Stimulated activated CD4-positive, alpha-beta T cell treated with anti-CD3 and anti-CD28 coated beads, Interleukin-2, amount 100 ng/mL, for 4 hours (primary cell): ENCODE measurements around the gene ROPN1L.

Experiments
- DNase-seq: peaks from one replicate; pipeline ENCODE4 v3.0.0-alpha.2; 2020; ENCODE audit warnings: low read depth

The ROPN1L gene

GRCh38 chr5:10427978-10428377 lies 13.7 kb upstream of the ROPN1L start:
- no peak for DNase-seq

DNA sequence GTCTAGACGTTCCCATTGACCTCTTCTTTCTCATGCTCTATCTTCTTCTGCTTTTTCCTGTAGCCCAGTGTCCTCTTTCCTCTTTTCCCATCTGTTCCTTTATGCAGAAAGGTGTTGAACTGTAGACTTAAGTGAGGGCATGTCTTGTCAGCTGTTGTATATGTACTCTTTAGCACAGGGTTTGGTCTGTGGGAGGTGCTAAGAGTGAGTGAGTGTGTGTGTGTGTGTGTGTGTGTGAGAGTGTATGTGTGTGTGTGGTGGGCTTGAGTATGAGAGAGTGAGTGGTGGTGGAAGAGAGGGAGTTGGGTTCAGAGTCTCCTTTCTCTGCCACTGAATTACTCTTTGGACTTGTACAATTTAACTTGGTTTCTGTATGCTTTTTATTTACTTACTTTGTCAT lies 10.3 kb upstream of the ROPN1L start:
- no peak for DNase-seq

GRCh38 chr5:10432059-10433008 lies 9.3 kb upstream of the ROPN1L start:
- DNase-seq = no peak

DNA sequence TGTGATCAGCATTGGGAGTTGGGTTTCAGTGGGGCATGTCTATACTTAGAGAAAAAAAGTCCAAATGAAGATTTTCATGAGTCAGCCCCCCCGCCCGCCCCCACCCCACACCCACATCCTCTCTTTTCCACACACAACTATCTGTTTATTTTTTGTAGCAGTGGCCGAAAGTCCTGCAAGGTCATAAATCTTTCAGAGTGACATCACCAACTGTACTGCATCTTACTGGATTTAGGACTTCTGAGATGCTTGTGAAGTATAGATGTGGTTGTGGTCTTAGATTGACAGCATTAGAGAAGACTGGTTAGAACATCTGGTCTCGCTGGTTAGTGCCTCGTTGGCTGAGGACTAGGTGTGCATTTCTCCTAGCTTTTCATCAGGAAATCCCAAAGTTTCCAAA lies 7.3 kb upstream of the ROPN1L start:
- no peak for DNase-seq

GRCh38 chr5:10438301-10438700 lies 3.4 kb upstream of the ROPN1L start:
- no peak for DNase-seq

DNA sequence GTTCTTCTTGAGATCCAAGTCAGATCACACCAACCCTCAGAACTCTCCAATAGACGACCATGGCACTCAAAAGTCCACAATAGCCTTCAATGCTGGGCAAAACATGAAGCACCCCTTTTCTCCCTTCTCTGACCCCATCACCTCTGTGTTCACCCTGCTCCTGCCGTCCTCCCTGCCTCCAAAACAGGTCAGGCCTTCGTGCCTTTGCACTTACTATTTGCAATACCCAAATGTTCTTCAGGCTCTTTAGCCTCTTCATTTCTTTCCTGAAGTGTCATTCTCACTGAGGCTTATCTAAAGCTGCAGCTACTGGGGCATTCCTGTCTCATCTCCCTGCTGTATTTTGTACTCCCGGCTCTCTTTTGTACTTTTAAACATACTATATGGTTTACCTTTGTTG lies 2.0 kb upstream of the ROPN1L start:
- DNase-seq = no peak

DNA sequence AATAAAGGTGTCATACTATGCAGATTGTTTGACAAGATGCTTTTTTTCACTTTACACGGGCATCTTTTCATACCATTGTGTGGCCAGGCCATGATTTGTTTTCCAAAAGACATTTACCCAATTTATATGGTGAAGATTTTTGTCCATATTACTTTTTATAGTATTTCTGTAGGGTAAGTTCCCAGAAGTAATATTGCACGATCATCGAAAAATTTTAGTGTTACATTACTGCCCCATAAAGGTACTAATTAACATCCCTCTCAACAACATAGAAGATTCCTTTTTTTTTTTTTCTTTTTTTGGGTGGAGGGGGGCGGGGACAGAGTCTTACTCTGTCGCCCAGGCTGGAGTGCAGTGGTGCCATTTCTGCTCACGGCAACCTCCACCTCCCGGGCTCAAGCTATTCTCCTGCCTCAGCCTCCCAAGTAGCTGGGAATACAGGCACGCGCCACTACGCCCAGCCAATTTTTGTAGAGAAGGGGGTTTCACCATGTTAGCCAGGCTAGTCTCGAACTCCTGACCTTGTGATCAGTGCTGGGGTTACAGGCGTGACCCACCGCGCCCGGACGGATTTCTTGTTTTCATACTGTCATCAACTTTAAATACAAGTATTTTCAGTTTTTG lies 1.2 kb upstream of the ROPN1L start:
- DNase-seq = no peak

DNA sequence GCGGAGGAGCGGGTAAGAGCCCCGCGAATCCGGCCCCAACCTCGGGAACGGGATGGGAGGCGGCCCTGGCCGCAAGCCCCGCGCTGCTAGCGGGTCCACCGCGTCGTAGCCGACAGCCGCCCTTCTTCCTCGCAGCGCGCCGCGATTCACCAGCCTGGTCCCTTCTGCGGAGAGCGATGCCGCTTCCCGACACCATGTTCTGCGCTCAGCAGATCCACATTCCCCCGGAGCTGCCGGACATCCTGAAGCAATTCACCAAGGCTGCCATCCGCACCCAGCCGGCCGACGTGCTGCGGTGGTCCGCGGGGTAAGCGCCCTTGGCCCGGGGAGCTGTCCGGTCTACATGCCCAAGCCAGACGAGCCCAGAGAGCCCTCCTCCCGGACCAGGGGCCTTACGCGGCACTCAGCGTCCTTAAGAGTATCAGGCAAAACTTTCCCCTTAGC lies 335 bp downstream of the ROPN1L start:
- no peak for DNase-seq

- no peak for DNase-seq
These were observed 897 bp downstream of the ROPN1L start for GRCh38 chr5:10442576-10442975.

GRCh38 chr5:10445352-10445751 lies 3.7 kb downstream of the ROPN1L start:
- no peak for DNase-seq

- no peak for DNase-seq
These were observed 4.8 kb downstream of the ROPN1L start for GRCh38 chr5:10446490-10446889.

DNA sequence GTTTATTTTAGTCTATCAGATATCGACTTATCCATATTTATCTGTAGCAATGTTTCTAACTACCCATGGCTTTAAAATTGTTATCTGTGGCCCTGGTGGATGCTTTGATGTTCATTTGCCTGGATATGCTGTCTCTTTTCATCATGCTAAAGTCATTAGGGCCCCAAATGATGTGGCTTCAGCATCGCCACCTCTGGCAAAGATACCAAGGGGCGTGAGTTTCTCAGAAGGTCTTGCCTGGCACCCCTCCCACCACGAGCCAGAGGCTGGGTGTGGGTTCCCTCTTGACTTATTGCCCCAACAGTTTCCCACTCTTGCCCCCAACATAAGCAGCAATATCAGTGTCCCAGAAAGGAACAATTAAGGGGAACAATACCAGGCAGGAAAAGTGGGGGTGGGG lies 5.4 kb downstream of the ROPN1L start:
- no peak for DNase-seq

GRCh38 chr5:10448754-10449360 lies 7.2 kb downstream of the ROPN1L start:
- no peak for DNase-seq

DNA sequence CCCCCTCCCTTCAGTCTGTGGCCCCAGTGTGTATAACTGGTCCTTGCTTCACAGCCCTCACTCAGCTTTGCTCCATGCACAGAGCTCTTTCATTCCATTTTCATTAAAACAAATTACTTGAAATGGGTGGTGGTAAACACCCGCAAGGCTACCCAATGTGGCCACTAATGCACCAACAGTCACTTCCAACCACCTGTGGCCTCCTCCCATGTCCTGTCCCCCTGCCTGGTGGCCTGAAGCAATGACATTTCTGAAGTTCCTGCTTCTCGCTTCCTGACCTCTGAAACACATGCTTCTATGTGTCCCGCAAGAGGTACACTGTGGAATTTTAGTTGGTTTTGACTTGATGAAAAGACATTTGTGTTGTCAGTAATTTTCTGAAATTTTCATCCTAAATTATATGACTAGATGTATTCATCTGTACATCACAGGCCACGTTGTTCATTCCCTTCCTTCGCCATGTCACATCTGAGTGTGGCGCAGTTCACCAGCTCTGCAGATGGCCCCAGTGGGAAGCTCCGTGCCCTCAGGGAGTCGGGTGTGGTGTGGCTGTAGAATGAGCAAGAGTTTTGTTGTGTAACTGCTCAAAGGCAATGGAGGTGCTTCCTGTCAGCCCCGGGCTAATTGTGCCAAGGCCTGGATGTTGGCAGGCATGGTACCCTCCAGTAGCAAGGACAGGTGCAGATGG lies 9.6 kb downstream of the ROPN1L start:
- DNase-seq = no peak

GRCh38 chr5:10452768-10453331 lies 11.2 kb downstream of the ROPN1L start:
- DNase-seq = no peak

DNA sequence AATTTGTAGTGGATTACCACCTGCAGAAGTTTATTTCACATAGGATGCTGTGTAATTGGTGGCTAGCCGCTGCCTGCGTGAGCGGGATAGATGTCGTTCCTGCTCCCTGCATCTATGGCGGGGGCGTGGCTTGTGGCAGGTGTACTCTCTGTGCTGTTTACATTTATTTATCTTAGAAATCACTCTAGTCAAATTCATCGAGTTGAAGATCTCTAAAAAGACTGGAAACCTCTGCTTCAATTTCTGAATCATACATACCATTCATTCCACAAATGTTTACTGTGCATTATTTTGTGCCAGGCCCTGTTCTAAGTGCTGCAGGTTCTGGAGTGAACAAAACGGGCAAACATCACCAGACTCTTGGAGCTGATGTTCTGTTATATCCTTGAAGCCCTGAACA lies 11.9 kb downstream of the ROPN1L start:
- no peak for DNase-seq

GRCh38 chr5:10454591-10455276 lies 13.1 kb downstream of the ROPN1L start:
- no peak for DNase-seq

DNA sequence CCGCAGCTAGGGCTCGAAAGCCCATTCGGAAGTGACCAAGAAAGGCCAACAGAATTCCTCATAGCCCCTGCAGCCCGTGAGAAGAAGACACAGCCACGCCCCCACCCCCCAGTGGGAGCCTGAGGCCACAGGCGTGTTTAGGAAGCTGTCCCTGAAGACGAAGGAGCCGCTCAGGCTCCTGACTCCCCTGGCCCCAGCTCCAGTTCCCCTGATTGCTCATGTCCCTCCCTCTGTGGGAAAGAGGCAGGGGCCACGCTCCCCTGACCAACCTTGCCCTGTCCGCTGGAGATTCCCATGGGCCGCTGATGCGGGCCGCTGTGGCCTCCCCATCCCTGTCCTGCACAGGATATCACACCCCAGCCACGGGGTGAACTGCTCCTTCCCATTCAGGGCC lies 13.6 kb downstream of the ROPN1L start:
- no peak for DNase-seq

DNA sequence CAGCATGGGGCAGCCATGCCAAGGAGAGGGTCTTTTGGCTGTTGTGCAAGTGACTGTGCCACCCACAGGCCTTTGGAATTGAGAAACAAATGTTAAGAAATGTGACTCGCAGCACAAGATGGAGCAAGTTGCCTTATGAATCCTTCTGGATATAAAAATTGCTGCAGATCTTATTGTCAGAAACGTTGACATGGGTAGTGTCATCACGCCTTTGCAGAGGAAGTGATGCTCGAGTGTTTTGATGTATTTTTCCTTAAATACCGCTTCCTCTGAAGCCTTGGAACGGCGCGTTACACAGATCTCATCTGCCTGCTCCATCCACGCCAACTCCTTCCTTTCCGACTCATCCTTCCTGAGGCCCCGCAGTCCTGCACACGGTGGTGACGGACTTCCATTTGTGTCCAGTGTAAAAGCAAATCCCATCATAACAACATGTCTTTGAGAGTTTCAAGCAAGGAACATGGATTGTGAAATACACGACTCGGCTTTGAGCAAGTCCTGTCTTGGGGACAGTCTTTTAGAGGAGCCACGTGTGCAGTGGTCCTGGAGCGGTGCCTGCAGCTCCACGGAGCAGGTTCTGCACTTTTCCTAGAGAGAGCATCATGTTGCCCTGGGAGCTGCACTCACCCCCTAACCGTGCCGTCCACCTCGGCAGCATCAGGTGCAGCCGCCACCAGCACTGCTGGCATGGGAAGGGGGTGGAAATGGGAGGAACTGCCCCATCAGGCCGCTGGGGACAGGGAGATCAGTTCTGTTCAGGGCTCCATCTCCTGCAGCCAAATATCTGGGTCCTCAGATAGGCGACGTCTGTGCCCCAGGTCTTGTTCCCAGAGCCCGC lies 15.1 kb downstream of the ROPN1L start:
- no peak for DNase-seq
